OCI-LY7 (cell line): ENCODE measurements around the gene SLC26A6.

Source experiments
- EZH2phosphoT487 ChIP-seq: fragments of 200-600 bp; sonication (generic); IDR thresholded peaks from 2 replicates; pipeline ENCODE4 v1.6.1; 2018; ENCODE audit warnings: low read depth, borderline replicate concordance, mild to moderate bottlenecking, mixed run types, antibody characterized with exemption, low read length, moderate library complexity, mixed read lengths
- TF ChIP-seq, protein P1 (sequence below): fragments of 200-600 bp; sonication (generic); conservative IDR thresholded peaks from 2 replicates; pipeline ENCODE4 v1.5.1; 2014; ENCODE audit warnings: mild to moderate bottlenecking, antibody characterized with exemption, low read length, moderate library complexity, mixed read lengths

- TF ChIP-seq, protein P1, sequence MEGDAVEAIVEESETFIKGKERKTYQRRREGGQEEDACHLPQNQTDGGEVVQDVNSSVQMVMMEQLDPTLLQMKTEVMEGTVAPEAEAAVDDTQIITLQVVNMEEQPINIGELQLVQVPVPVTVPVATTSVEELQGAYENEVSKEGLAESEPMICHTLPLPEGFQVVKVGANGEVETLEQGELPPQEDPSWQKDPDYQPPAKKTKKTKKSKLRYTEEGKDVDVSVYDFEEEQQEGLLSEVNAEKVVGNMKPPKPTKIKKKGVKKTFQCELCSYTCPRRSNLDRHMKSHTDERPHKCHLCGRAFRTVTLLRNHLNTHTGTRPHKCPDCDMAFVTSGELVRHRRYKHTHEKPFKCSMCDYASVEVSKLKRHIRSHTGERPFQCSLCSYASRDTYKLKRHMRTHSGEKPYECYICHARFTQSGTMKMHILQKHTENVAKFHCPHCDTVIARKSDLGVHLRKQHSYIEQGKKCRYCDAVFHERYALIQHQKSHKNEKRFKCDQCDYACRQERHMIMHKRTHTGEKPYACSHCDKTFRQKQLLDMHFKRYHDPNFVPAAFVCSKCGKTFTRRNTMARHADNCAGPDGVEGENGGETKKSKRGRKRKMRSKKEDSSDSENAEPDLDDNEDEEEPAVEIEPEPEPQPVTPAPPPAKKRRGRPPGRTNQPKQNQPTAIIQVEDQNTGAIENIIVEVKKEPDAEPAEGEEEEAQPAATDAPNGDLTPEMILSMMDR = no peak
- TF ChIP-seq EZH2phosphoT487 = no peak
Observed at GRCh38 chr3:48591436-48591835, 43.8 kb downstream of the SLC26A6 start.
